T-helper 1 cell treated with Interleukin-12 subunit alpha and Interleukin-12 subunit beta and Interleukin-4 antibody, amounts not matched to agents 30 ng/mL and 1 ng/mL, for 36 hours (primary cell): ENCODE data around the gene NAPEPLD. TPM values are rescaled to one million over a fixed set of nuclear protein-coding genes. Genes with fewer than 3 reads are reported as not detected.
"Not testable (repeated sequence)": the region's sequence is repeated elsewhere in the genome, so short reads cannot be mapped to it uniquely, and the experiment has no call there.

Experiments
- intact Hi-C: fragments of 100-400 bp; cut with micrococcal nuclease; formaldehyde crosslinking; loops from one replicate; pipeline ENCODE4 v1.15.1; 2024
- total RNA-seq: library from RNA; stranded (reverse); gene quantifications from 2 replicates; pipeline ENCODE4 v1.2.3, GENCODE V29; 2022

The NAPEPLD gene
- total RNA-seq, 1 donor from 2014 or later, result 11.3 TPM

GRCh38 chr7:103114576-103115008 lies 34.3 kb downstream of the NAPEPLD start:
- intact Hi-C loops, result loop anchor here (5.0 kb wide), 1 partner anchor 33 kb away; the partner anchor contains the start of gene NAPEPLD

- intact Hi-C loops, result loop anchor here (5.0 kb wide), 1 partner anchor 34 kb away; the partner anchor contains the start of gene NAPEPLD
These were observed 35.7 kb downstream of the NAPEPLD start for GRCh38 chr7:103113164-103113563.

DNA sequence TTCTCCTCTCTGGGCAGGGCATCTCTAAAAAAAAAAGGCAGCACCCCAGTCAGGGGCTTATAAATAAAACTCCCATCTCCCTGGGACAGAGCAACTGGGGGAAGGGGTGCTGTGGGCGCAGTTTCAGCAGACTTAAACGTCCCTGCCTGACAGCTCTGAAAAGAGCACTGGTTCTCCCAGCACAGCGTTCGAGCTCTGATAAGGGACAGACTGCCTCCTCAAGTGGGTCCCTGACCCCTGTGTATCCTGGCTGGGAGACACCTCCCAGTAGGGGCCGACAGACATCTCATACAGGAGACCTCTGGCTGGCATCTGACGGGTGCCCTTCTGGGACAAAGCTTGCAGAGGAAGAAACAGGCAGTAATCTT lies 42.2 kb downstream of the NAPEPLD start:
- intact Hi-C loops, result not testable (repeated sequence)

DNA sequence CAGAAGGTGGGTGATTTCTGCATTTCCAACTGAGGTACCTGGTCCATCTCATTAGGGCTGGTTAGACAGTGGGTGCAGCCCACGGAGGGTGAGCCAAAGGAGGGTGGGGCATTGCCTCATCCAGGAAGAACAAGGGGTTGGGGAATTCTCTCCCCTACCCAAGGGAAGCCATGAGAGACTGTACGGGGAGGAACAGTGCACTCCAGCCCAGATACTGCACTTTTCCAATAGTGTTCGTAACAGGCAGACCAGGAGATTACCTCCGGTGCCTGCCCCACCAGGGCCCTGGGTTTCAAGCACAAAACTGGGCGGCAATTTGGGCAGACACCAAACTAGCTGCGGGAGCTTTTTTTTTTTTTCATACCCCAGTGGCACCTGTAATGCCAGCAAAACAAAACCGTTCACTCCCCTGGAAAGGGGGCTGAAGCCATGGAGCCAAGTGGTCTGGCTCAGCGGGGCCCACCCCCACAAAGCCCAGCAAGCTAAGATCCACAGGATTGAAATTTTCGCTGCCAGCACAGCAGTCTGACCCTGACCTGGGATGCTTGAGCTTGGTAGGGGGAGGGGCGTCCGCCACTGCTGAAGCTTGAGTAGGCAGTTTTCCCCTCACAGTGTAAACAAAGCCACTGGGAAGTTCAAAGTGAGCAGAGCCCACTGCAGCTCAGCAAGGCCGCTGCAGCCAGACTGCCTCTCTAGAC lies 42.7 kb downstream of the NAPEPLD start:
- intact Hi-C loops, result no loop called here

- intact Hi-C loops, result no loop called here
These were observed 47.4 kb downstream of the NAPEPLD start for GRCh38 chr7:103101543-103101942.

DNA sequence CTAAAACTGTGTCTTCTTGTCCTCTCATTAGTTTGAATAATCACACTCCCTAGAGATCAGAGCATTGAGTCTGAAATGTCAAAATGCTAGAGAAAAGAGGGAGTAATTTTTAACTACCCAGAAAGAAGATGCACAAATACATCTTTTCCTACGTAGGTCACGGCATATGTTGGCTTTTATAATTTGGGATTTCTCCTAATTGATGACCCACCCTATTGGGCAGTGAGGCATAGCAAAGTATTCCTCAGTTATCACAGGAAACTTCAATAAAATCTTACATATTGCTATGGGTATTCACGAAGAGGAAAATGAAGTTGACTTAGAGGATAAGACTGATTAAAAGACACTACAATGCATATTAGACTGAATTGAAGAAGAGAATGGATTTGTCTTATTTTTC lies 48.6 kb downstream of the NAPEPLD start:
- intact Hi-C loops, result no loop called here

- intact Hi-C loops, result no loop called here
These were observed 51.9 kb downstream of the NAPEPLD start for GRCh38 chr7:103097041-103097440.

DNA sequence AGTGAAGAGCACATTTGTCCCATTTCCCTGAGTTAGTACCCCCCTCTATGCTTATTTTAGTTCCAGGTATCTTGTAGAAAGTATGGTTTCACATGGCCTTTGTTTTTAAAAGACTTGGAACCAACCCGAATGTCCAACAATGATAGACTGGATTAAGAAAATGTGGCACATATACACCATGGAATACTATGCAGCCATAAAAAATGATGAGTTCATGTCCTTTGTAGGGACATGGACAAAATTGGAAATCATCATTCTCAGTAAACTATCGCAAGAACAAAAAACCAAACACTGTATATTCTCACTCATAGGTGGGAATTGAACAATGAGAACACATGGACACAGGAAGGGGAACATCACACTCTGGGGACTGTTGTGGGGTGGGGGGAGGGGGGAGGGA lies 53.3 kb downstream of the NAPEPLD start:
- intact Hi-C loops, result not testable (repeated sequence)

- intact Hi-C loops, result no loop called here
These were observed 54.8 kb downstream of the NAPEPLD start for GRCh38 chr7:103094102-103094501.

DNA sequence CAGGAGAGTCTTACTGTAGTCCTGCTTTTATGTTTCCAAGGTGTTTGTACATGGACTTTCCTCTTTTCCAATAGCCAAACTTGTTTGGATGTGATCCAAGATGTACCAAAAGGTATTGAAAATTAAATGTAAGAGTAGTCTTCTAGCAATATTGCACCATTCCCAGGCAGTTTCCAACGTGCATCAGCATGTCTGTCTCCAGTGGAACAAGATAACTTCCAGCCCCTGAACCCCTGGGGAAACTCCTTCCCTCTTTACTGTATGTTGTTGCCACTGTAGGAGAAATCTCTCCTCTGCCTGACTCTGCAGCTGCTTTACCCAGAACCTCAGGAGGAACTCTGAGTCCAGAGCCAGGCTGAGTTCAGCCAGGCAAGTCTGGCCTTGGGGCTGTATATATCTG lies 55.5 kb downstream of the NAPEPLD start:
- intact Hi-C loops, result no loop called here

GRCh38 chr7:103092321-103092720 lies 56.6 kb downstream of the NAPEPLD start:
- intact Hi-C loops, result not testable (repeated sequence)

- intact Hi-C loops, result no loop called here
These were observed 65.7 kb downstream of the NAPEPLD start for GRCh38 chr7:103083210-103083609.

- intact Hi-C loops, result no loop called here
These were observed 66.4 kb downstream of the NAPEPLD start for GRCh38 chr7:103082497-103082896.

DNA sequence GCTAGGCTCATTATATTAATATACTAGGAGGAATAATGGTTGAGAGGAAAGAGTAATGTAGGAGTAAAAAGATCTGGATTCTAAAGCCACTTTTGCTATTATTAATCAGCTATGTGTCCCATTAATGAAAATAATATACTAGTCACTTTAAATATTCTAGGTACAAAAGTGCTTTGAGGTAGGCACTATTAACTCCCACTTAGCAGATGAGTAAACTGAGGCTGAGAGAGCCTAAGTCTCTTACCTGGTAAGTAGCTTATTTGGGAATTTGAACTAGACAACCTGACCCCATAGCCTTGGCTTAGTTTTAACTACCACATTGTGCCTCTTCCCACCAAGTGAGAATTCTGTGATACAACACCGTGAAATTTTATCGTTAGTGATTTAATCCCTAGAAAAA lies 68.0 kb downstream of the NAPEPLD start:
- intact Hi-C loops, result no loop called here

DNA sequence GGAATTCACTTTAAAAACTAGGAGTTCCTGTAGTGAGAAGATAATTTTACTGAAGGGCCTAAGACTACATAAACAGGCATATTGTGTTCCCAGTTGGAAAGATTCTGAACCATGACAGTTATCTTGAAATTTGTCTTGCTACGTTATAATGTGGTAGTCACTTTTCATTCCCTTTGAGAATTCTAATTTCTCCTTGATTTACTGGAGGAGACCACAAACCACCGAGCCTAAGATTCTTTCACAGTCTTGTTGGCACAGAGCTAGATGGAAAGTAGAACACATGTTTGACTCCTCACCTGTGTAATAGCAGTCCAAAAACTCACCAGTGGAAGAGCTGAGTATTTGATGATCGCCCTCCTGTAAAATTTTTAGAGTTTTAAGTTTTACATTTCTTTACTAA lies 69.1 kb downstream of the NAPEPLD start:
- intact Hi-C loops, result no loop called here

DNA sequence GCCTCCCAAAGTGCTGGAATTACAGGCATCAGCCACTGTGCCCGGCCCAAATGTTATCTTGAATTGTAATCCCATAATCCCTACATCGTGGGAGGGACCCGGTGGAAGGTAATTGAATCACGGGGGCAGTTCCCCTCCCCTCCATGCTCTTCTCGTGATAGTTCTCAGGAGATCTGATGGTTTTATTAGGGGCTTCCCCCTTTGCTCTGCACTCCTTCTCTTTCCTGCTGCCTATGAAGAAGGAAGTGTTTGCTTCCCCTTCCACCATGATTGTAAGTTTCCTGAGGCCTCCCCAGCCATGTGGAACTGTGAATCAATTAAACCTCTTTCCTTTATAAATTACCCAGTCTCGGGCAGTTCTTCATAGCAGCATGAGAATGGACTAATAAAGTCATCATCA lies 70.7 kb downstream of the NAPEPLD start:
- intact Hi-C loops, result not testable (repeated sequence)

DNA sequence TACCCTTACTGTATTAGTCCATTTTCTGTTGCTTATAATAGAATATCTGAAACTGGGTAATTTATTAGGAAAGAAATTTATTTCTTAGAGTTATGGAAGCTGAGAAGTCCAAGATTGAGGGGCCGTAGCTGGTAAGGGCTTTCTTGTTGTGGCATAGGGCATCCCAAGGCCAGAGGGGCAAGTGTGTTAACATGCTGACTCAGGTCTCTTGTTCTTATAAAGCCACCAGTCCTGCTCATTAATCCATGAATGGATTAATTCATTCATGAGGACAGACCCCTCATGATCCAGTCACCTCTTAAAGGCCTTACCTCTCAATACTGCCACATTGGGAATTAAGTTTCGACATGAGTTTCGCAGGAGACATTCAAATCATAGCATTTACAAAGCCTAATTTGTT lies 71.6 kb downstream of the NAPEPLD start:
- intact Hi-C loops, result no loop called here

DNA sequence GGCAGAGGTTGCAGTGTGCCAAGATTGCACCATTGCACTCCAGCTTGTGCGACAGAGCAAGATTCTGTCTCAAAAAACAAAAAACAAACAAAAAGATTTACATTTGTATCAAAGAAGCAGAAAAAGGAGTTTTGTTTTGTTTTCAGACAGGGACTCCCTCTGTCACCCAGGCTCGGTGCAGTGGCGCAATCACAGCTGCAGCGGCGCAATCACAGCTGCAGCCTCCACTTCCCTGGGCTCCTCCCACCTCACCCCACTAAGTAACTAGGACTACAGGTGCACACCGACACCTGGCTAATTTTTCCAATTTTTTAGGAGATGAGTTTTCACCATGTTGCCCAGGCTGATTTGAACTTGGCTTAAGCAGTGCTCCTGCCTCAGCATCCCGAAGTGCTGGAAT lies 72.1 kb downstream of the NAPEPLD start:
- intact Hi-C loops, result no loop called here

DNA sequence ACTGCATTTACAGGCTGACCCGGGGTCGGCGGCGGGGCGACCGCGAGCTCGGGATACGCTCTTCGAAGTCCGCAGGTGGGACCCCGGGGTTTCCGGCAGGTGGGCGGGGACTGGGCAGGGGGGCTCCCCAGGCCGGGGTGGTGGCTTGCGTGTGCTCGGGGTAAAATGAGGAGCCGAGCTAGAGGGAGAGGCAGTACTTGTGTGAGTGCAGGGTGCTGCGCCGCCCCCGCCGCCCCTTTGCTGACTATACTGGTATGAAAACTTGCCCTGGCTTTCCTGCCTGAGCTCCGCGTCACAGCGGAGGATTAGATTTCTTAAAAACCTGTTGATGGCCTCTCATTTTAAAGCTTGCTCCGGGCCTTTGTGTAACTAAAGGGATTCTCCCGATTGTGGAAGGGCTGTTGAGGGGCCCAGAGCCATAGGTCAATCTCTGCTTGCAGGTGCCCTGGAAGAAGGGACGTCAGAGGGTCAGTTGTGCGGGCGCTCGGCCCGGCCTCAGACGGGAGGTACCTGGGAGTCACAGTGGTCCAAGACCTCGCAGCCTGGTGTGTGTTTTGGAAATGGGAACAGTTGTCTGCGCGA lies 73.5 kb downstream of the NAPEPLD start:
- intact Hi-C loops, result loop anchor here (1.0 kb wide), 3 partner anchors 73 to 269 kb away; partner anchors contain the start of genes DNAJC2 and PMPCB

GRCh38 chr7:103074519-103075336 lies 74.2 kb downstream of the NAPEPLD start, which contains the start of the genes ARMC10 and FBXL13:
Gene ARMC10 (plus strand): TSS chr7:103075140. CDS start chr7:103075273, 133 bp downstream.
Gene FBXL13 (minus strand): TSS chr7:103074796.
- intact Hi-C loops, result loop anchor here (1.0 kb wide), 6 partner anchors 9 to 326 kb away; partner anchors contain the start of genes DNAJC2, FAM185A and PMPCB

- intact Hi-C loops, result loop anchor here (1.0 kb wide), 3 partner anchors 9 to 326 kb away; partner anchors contain the start of gene FAM185A
These were observed 74.8 kb downstream of the NAPEPLD start for GRCh38 chr7:103073989-103074518.
